GM21526 (cell line): ENCODE data around the gene ATP1B2.

Source experiments
- ATAC-seq: cut with Tn5 transposase; IDR thresholded peaks from one replicate; pipeline ENCODE4 v1.9.1; 2021; ENCODE audit warnings: moderate library complexity; ENCODE audit not compliant: unreplicated experiment, low FRiP score

The ATP1B2 gene

DNA sequence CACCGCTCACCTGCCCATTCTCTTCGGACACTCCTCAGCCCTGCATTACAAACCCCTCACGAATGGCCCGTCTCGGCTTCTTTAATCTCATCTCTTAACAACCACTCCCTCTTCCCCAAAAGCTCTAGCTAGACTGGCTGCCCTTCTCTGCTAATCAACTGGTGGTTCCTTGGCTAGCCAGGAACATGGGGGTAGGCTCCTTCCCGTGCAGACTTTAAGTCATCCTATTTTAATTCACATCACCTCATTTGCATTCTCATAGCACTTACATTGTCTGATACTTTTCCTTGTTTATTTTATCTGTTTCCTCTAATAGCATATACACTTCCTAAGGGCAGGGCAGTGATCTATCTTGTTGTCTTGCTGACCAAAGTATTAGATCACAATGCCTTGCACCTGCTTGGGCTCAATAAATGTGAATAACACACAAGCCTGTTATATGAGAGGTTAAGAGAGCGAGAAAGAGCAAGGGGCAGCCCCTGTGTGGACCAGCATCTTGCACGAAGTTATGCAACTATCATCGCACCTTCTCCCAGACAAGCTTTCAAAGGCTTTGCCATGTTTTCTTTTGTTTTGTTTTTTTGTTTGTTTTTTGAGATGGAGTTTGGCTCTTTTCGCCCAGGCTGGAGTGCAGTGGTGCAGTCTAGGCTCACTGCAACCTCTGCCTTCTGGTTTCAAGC is 26.8 kb downstream of the ATP1B2 start:
- ATAC-seq = no peak

DNA sequence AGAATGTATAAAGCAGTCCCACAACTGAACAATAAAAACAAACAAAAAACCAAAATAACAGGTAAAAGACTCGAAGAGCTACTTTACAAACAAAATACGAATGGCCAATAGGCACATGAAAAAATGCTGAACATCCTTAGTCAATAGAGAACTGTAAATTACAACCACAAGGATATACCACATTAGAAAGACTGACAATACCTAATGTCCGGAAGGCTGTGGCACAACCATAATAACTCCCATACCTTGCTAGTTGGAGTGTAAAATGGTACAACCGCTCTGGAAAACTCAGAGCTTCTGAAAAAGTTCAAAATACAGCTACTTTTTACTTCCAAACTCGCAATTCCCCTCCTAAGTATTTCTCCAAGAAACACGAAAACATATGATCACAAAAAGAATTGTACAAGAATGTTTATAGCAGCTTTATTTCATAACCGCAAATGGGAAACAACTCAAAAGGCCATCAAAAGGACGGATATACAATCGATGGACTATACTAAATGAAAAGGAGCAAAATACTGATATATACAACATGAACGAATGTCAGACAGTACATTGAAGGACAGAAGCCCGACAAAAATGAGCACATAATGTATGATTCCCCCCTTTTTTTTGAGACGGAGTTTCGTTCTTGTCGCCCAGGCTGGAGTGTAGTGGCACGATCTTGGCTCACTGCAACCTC is 34.3 kb downstream of the ATP1B2 start:
- no peak for ATAC-seq

DNA sequence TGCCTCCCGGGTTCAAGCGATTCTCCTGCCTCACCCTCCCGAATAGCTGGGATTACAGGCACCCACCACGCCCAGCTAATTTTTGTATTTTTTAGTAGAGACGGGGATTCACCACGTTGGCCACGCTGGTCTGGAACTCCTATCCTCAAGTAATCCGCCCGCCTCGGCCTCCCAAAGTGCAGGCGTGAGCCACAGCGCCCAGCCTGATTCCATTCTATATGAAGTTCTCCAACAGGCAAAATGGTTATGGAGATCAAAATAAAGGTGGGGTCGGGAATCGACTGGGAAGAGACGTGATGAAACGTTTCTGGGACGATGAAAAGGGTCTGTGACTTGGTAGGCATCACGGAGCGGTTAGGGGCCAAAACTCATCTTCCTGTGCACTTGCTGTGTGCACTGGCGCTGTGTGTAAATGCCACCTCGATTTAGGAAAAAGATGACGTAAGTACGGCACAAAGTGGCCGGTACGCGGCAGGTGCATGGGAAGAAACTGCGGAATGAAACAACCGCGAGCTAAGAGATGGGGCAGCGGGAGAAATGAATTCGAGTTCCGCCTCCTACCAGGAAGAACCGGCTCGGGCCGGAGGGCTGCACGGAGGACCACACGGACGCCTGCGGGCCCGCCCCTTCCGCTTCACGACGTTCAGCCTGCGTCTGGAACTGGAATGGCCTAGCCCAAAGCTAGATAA is 35.0 kb downstream of the ATP1B2 start:
- ATAC-seq = peak; percentile 37

DNA sequence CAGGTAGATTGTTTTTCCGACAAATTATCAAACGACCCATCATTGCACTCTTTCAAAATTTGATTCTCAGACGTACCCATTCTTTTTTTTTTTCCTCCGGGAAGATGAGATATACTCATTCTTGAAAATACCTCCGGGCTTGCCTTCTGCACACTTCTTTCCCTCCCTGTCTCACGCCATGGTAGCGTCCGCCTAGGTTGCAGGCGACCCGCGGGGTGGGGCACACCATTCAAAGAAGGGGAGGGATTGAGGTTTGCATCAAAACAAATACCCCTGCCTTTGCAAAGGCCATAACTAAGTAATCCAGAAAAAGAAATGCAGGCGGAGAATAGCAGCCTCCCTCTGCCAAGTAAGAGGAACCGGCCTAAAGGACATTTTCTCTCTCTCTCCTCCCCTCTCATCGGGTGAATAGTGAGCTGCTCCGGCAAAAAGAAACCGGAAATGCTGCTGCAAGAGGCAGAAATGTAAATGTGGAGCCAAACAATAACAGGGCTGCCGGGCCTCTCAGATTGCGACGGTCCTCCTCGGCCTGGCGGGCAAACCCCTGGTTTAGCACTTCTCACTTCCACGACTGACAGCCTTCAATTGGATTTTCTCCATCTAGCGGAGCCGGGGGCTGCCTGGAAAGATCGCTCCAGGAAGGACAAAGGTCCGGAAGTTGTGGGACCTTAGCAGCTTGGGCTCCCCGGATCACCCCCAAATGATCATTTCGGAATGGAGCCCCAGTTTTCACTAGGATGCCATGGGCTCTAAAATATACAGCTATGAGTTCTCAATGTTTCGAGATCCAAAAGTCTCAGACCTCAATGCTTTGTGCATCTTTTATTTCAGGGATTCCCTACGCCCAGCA is 35.7 kb downstream of the ATP1B2 start:
- ATAC-seq = peak; percentile 43

DNA sequence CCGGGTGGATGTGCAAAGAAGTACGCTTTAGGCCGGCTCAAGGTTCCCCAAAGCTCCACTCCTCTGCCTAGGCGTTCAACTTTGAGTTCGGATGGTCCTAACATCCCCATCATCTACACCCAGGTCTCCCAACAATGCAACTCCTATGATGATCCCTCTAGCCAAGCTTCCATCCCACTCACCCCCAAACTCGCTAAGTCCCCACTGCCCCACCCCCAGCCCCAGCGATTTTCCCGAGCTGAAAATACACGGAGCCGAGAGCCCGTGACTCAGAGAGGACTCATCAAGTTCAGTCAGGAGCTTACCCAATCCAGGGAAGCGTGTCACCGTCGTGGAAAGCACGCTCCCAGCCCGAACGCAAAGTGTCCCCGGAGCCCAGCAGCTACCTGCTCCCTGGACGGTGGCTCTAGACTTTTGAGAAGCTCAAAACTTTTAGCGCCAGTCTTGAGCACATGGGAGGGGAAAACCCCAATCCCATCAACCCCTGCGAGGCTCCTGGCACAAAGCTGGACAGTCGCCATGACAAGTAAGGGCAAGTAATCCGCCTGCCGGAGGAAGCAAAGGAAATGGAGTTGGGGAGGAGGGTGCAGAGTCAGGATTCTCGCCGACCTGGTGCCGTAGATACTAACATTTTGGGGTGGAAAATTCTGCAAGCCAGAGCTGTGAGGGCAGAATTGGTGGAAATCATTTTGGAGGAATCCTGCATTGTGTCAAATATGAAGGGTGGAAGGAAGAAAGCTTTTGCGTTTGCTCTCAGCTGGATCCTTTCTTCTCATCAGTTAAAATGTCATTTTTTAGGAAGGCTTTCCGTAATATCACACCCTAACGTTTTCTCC is 36.6 kb downstream of the ATP1B2 start, which contains the start of gene TP53:
TSS of gene TP53 (minus strand) at position 419 of the 836 bp plus-strand sequence. CDS start 10,896 bp downstream, outside the sequence.
- ATAC-seq = peak; percentile 30

DNA sequence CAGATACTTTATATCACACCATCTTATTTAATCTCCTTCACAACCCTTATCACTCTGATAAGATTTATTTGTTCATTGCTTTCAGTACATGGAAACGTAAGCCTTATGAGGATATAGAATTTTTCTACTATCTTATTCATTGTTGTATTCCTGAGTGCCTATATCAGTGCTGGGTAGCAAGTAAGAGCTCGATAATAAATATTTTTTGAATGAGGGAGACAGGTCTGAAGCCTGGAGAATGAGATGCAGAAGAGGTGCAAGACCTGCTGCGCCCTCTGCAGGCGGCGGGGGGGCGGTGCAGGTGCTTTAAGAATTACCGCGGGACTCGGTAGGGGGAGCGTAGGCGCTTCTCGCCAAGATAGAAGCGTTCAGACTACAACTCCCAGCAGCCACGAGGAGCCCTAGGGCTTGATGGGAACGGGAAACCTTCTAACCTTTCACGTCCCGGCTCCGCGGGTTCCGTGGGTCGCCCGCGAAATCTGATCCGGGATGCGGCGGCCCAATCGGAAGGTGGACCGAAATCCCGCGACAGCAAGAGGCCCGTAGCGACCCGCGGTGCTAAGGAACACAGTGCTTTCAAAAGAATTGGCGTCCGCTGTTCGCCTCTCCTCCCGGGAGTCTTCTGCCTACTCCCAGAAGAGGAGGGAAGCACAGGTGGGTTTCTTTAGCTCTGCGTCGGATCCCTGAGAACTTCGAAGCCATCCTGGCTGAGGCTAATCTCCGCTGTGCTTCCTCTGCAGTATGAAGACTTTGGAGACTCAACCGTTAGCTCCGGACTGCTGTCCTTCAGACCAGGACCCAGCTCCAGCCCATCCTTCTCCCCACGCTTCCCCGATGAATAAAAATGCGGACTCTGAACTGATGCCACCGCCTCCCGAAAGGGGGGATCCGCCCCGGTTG is 37.4 kb downstream of the ATP1B2 start, which contains the start of gene WRAP53:
TSS of gene WRAP53 (plus strand) at position 570 of the 900 bp plus-strand sequence. CDS start at position 742, 172 bp downstream.
- ATAC-seq = peak; percentile 57

DNA sequence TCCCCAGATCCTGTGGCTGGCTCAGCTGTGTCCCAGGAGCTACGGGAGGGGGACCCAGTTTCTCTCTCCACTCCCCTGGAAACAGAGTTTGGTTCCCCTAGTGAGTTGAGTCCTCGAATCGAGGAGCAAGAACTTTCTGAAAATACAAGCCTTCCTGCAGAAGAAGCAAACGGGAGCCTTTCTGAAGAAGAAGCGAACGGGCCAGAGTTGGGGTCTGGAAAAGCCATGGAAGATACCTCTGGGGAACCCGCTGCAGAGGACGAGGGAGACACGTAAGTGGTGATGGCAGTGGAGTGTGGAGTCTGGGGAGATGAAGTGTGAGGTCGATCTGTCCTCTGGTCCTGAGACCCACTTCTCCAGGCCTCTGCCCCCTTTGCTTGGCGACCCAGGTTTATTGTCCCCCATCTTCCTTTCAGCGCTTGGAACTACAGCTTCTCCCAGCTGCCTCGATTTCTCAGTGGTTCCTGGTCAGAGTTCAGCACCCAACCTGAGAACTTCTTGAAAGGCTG is 38.1 kb downstream of the ATP1B2 start:
- no peak for ATAC-seq

DNA sequence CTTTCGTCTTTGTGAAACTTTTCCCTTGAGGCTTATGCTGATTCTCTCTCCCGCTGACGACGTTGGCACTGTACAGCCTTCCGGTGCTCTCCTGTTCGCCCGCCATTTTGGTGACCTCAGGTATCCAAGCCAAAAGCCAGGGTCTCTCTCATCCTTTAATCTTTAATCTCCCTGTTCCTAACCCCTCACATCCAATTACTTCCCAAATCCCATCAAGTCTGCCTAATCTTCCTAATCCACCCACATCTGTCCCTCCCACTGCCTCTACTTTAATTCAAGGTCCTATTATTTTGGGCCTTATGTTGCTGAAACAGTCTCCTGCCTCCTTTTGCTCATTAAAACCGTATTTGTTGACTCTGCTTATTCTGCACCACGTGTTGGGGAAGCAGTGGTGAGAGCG is 44.9 kb downstream of the ATP1B2 start:
- no peak for ATAC-seq

DNA sequence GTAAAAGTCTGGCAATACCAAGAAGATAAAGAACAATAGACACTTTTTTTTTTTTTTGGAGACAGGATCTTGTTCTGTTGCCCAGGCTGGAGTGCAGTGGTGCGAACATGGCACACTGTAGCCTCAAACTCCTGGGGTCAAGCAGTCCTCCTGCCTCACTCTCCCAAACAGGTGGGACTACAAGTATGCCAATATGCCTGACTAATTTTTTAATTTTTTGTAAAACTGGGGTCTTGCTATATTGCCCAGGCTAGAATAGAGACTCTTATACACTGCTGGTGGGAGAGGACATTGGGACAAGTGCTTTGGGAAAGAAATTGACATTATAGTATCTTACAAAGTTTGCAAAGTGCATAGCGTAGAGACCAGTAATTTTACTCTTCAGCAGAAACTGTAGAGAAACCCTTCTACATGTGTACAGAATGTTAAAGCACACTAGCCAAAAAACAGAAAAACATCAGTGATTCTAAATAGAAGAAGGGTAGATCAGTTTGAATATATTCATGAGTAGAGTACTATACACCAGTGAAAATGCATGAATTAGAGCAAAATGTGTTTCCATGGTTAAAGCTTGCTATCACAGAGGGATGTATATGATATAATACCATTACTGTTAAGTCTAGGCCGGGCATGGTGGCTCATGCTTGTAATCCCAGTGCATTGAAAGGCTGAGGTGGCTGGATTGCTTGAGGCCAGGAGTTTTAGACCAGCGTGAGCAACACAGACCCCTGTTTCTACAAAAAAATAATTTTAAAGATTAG is 47.3 kb downstream of the ATP1B2 start:
- no peak for ATAC-seq

DNA sequence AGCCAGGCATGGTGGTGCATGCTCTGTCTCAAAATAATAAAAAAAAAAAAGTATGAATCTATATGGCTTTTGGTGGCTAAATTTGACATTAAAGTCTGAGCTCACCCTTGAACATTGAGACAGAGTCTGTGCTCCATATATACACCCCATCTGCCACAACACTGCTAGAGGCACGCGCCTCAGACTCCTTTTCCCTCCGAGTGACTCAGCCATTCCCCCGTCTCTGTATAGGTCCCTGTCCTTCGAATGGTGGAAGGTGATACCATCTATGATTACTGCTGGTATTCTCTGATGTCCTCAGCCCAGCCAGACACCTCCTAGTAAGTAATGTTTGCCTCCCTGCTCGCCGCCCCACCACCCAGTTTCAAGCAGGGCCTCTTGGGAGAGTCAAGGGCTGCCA is 49.8 kb downstream of the ATP1B2 start:
- no peak for ATAC-seq

DNA sequence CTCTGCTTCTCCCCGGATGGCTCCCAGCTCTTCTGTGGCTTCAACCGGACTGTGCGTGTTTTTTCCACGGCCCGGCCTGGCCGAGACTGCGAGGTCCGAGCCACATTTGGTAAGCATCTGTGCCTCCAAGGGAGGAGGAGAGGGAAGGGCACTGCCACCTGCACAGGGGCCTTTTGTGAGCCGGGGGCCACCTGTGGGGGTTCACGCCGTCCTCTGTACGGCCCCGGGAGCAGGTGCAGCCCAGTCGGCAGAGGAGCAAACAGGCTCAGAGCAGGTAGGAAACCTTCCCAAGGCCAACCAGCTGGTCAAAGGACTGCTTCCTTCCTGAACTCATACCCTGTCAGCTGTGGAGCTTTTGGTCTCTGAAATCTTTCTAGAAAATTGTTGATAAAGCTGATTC is 51.0 kb downstream of the ATP1B2 start:
- ATAC-seq = no peak

DNA sequence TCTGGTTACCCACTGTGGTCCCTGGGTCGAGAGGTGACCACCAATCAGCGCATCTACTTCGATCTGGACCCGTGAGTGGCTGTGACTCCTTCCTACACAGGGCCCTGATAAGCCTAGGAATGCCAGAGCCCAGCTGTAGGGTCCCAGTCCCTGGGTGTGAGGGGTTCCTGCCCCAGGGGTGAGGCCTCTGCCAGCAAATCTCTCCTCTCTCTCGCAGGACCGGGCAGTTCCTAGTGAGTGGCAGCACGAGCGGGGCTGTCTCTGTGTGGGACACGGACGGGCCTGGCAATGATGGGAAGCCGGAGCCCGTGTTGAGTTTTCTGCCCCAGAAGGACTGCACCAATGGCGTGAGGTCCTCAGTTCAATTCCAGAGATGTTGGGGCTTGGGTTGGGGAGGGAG is 52.0 kb downstream of the ATP1B2 start:
- no peak for ATAC-seq

DNA sequence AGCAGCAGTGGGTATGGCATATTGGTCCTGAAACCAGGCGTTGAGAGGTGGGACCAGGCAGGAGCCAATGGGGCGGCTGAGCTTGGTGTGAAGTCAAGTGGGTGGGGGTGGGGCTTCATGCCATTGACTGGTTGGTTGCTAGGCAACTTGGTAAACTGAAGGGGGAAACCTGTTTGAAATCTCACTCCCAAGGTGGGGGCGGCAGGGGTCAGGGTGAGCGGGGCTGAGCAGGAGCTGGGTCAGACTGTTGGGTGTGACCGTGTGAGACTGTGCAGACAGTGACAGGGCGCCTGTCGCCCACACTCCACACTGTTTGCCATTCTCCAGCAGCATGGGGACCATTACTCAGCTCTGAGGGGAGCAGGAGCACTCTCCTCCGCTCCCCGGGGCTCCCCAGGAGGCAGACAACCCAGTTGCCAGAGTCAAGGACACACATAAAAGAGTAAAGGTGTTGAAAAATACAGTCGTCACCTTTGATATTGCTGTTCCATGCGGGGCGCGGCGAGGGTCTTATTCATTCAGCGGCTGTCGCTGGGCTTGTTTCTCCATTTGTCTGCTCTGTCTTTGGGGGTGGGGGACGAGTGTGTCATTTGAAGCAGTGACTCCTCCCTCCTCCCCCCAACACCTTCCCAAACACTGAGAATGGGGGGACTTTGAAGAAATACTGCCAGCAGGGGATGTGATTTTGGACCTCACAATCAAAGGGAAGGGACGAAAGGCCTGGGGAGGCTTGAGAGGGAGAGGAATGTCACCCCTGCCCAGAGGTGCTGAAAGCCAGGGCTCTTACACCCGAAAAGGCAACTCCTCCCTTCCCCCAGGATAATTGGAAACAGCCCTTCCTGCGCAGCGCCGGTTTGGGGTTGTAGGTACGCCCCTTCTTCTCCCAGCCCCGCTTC is 53.1 kb downstream of the ATP1B2 start:
- no peak for ATAC-seq

DNA sequence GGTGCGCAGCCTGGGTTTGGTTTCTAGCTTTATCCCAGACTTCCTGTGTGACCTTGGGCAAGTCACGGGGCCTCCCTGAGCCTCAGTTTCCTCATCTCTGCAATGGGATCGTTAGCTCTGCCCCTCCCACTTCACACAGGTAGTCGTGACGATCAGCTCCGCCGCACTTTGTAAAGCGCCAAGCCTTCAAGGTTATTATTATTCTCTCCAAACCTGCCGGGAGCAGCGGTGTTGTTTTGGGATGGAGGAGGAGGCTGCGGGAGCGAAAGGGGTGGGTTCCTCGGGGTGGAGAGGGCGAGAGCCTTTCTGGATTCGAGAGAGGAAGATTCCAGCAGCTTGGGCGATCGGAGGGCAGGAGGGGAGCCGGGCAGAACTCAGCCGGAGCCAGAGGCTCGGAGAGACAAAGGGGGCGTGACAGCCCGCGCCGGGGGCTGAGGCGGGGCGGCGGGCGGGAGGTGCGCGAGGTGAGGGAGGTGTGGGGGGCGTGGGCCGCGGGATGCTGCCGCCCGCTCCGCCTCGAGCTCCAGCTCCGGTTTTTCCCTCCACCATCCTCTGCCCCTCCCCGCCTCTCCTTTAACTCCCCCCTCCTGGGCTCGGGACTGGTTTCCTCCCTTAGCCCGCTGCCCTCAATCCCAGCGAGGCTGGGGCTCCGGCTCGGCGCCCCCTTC is 54.0 kb downstream of the ATP1B2 start, which contains the start of gene EFNB3:
TSS of gene EFNB3 (plus strand) at position 602 of the 668 bp plus-strand sequence. CDS start 397 bp downstream, outside the sequence.
- no peak for ATAC-seq

DNA sequence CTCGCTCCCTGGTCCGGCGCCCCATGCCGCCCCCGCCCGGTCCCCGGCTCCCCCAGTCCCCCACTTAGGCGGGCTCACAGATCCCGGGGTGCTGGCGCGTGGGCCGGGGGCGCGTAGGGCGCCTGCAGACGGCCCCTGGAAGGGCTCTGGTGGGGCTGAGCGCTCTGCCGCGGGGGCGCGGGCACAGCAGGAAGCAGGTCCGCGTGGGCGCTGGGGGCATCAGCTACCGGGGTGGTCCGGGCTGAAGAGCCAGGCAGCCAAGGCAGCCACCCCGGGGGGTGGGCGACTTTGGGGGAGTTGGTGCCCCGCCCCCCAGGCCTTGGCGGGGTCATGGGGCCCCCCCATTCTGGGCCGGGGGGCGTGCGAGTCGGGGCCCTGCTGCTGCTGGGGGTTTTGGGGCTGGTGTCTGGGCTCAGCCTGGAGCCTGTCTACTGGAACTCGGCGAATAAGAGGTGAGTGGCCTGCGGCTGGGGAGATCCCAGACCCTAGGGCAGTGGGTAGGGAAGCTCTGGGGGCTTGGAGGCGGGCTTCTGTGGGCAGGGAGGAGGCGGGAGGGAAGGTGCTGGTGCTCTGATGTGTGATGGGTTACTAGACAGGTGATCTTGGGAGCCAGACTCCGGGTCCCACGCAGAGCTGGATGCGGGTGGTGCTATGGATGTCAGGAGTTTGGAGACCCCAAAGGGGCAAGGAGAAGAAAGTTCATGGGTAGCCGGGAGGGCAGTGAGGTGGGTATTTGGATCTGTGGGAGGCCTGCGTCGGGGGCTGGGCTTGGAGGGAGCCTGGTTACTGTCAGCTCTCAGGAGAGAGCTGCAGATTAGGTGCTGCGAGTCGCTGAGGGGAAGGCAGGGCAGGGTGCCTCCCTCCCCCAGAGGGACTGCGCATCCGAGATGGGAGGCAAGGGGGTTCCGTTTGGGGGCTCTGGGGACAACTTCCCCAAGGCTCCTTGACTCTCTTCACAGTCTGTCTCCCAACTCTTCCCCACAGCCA is 54.8 kb downstream of the ATP1B2 start:
- ATAC-seq = no peak
